ENCODE data around the gene UGGT2. TPM values are rescaled to one million over a fixed set of nuclear protein-coding genes. Genes with fewer than 3 reads are reported as not detected.
"Not testable (repeated sequence)": the region's sequence is repeated elsewhere in the genome, so short reads cannot be mapped to it uniquely, and the experiment has no call there.

The UGGT2 gene
- total RNA-seq, 1 experiment from 2014 or later = 66.1 TPM

DNA sequence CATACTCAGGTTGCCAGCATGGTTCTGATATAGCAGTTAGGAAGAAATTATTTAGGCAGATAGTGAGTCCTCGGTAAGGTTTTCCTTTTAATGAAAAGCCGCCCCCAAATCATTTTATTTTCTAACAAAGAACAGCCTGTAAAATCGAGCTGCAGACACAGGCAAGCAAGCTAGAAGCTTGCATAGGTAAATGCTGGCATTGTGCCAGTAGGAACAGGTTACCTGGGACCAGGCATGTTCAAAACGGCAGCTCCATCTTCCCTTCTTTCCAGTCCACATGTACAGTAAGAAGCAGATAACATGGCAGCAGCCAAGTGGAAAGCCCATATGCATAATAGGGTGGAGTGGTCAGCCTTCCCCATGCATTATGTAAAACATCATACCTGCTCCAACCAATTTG lies 71.1 kb downstream of the UGGT2 start:
- DNase-seq (ENCODE audit: low spot score) = no peak

DNA sequence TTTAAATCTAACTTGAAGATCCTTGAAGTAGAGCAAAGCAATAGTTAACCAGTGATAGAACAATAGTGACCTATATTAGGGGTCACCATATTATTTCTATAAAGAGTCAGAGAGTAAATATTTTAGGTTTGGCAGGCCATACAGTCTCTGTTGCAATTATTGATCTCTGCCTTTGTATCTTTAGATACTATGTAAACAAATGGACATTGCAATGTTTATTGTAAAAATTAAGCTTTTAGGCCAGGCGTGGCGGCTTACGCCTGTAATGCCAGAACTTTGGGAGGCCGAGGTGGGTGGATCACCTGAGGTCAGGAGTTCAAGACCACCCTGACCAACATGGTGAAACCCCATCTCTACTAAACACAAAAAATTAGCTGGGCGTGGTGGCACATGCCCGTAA lies 80.5 kb downstream of the UGGT2 start:
- DNase-seq (ENCODE audit: low spot score) = not testable (repeated sequence)

DNA sequence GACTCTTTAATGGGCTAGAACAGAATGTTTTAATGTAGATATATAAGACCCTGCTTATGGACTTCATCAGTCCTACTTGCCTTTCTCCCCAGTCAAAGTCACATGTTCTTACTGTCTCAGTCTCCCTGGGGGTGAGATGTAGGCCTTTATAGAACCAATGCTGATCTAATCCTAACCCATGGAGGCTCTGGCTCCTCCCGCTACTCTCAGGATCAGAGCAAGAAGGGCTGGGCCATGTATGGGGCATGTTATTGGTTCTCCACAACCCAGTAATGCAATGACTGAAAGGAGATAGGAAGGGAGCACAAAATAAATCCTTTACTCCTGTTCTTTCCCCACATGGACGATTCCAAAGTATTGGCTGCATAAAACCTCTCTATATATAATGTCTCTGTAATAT lies 82.3 kb downstream of the UGGT2 start:
- no peak for DNase-seq (ENCODE audit: low spot score)

DNA sequence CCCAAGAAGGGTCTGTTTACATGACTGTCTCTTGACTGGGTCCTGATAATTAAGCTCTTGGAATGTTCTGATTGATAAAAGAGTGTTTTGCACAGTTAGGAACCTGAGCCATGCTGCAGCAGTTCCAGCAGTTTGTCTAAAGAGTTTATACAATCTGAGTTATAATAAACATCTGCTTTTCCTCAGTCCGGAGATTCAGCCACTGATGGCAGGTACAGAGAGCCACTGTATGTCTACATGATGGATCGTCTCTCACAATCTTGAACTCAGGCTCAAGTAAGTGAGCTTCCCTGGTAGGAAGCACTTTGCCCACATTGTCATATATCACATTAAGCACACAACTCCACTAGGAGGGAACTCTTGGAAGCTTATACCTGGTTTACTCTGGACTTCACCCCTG lies 84.3 kb downstream of the UGGT2 start:
- no peak for DNase-seq (ENCODE audit: low spot score)

DNA sequence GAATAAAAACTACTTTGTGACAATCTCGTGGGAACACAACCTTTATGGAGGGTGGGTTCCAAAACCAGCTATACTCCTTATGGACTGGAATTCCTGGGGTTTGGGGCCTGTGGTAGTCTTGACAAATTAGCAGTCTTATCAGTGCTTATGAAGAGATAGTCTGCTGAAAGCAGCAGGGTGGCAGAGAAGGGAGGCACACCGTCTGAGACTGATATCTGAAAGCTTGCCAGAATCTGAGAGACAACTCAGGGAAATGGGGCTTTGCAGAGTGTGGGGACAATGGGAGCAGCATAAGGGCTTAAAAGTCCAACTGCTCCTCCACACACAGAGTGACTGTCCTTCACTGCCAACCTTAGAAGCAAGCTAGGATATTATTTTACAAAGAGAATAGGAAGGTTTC lies 95.9 kb downstream of the UGGT2 start:
- DNase-seq (ENCODE audit: low spot score) = no peak

DNA sequence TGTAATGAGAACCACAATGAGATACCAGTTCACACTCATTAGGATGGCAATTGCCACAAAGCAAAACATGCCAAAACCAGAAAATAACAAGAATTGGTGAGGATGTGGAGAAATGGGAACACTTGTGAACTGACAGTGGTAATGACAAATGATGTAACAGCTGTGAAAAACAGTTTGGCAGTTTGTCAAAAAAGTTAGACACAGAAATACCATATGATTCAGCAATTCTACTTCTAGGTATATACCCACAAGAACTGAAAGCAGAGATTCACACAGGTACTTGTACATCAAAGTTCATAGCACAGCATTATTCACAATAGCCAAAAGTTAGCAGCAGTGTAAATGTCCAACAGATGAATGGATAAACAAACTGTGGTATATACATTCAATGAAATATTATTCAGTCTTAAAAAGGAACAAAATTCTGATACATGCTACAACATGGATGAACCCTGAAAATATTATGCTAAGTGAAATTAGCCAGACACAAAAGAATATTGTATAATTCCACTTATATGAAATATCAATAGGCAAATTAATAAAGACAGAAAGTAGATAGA lies 96.5 kb downstream of the UGGT2 start:
- no peak for DNase-seq (ENCODE audit: low spot score)

DNA sequence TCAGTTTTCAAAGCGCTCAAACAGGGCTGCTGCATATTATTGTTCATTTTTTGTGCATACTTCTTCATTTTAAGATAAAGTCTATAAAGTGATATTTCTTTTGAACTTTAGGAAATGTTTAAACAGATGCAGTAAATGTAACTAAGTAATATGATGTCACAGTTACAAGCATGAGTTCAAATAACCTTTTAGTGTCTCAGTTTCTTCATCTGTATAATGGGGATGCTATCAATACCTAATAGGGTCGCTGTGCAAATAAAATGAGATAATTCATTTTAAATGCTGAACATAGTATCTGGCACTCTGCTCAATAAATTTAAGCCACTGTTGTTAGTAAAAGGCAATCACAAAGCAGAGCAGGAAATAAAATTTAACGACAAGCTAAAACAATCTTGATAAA lies 97.5 kb downstream of the UGGT2 start:
- DNase-seq (ENCODE audit: low spot score) = no peak

DNA sequence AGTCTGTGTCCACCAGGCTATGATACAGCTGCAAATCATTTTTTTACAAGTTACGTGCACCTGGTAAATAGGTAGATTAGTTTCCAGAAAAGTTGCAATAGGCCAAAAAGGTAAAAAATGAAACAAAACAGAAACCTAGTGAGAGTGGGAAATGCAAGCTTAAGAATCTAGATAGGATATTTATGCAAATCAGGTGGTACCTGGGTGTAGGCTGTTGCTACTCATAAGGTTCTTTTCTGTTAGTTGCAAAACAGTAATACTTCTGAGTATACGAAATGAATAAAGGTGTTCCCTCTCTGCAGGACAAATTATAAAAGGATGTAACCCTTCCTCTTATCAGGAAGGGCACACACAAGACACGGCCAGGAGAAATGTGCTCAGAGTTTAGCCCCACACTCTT lies 97.9 kb downstream of the UGGT2 start:
- DNase-seq (ENCODE audit: low spot score) = no peak

DNA sequence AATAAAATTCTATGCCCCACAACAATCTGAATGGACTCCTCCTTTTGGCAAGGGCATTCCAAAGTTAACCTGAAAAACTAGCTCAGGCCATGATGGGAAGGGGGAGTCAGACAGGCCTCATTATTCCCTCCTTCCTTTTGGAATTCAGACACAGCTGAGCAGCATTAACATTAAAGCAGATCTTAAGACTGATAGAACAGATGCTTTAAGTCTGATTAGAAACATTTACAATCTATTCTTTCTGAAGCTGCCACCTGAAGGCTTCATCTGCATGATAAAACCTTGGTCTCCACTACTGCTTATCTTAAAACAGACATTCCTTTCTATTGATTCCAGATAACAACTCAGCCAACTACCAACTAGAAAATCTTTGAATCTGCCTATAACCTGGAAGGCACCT lies 98.9 kb downstream of the UGGT2 start:
- DNase-seq (ENCODE audit: low spot score) = no peak

DNA sequence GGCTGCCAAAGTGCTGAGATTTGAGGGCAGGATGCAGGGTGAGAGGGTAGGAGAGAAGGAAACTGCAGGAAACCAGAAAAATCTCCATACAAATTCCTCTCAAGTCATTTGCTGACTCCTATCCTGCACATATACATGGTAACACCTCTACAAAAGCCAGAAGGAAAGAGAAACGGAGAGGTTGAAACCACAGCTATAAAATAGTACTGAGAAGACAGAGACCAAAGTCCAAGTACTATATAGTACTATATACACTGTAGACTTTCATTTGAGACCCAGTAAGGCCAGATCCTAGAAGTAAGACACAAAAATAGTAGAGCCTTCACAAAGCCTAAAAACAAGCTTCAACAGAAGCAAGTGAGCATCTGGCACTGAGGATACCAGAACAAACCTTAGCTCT lies 103.1 kb downstream of the UGGT2 start:
- no peak for DNase-seq (ENCODE audit: low spot score)

DNA sequence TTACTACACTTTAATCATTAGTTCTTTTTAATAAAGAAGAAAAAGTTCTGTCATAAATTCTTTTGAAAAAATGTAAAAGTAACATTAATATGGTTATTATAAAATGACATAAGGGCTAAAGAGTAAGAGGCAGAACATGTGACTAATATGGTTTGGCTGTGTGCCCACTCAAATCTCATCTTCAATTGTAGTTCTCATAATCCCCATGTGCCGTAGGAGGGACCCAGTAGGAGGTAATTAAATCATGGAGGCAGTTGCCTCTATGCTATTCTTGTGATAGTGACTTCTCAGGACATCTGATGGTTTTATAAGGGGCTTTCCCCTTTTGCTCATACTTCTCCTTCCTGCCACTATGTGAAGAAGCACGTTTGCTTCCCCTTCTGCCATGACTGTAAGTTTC lies 104.5 kb downstream of the UGGT2 start:
- DNase-seq (ENCODE audit: low spot score) = peak; percentile 4

DNA sequence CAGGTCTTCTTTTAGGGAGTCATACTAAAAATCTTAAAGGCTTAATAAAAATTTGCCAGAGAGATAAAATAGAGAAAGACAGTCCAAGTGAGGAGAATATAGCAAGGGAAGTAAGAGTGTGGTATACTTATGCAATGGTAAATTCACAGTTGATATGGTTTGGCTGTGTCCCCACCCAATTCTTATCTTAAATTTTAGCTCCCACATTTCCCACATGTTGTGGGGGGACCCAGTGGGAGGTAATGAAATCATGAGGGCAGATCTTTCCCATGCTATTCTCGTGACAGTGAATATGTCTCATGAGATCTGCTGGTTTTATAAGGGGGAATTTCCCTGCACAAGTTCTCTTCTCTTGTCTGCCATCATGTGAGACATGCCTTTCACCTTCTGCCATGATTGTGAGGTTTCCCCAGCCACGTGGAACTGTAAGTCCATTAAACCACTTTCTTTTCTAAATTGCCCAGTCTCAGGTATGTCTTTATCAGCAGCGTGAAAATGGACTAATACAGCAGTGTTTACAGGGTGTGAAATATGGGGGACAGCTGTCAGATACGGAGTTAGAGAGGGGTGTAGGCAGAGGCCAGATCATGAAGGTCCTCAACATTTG lies 115.4 kb downstream of the UGGT2 start:
- no peak for DNase-seq (ENCODE audit: low spot score)

DNA sequence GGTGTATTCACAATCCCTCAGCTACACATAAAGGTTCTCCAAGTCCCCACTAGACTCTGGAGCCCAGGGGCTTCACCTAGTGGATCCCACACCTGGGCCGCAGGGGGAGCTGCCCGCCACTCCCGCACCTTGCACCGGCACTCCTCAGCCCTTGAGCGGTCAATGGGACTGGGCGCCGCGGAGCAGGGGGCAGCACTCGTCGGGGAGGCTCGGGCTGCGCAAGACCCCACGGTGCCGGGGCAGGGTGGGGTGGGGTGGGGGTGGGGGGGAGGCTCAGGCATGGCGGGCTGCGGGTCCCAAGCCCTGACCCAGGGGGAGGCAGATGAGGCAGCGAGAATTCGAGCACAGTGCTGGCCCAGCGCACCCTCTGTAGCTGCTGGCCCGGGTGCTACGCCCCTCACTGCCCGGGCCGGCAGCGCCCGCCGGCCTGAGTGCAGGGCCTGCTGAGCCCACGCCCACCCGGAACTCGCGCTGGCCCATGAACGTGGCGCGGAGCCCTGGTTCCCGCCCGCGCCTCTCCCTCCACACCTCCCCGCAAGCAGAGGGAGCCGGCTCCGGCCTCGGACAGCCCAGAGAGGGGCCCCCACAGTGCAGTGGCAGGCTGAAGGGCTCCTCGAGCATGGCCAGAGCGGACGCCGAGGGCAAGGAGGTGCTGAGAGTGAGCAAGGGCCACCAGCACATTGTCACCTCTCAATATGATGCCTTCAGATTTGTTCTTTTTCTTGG lies 121.7 kb downstream of the UGGT2 start:
- no peak for DNase-seq (ENCODE audit: low spot score)

DNA sequence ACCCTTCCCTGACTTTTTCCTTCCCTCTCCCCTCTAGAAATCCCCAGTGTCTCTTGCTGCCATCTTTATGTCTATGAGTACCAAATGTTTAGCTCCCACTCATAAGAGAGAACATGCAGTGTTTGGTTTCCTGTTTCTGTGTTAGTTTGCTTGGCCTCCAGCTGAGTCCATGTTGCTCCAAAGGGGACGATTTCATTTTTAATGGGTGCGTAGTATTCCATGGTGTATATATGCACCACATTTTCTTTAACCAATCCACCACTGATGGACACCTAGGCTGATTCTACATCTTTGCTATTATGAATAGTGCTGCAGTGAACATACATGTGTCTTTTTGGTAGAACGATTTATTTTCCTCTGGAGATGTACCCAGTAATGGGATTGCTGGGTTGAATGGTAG lies 123.8 kb downstream of the UGGT2 start:
- no peak for DNase-seq (ENCODE audit: low spot score)

DNA sequence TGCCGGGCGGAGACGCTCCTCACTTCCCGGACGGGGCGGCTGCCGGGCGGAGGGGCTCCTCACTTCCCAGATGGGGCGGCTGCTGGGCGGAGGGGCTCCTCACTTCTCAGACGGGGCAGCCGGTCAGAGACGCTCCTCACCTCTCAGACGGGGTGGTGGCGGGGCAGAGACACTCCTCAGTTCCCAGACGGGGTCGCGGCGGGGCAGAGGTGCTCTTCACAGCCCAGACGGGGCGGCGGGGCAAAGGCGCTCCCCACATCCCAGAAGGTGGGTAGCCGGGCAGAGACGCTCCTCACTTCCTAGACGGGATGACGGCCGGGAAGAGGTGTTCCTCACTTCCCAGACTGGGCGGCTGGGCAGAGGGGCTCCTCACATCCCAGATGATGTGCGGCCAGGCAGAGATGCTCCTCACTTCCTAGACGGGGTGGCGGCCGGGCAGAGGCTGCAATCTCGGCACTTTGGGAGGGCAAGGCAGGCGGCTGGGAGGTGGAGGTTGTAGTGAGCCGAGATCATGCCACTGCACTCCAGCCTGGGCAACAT lies 124.8 kb downstream of the UGGT2 start:
- not testable (repeated sequence) for DNase-seq (ENCODE audit: low spot score)

DNA sequence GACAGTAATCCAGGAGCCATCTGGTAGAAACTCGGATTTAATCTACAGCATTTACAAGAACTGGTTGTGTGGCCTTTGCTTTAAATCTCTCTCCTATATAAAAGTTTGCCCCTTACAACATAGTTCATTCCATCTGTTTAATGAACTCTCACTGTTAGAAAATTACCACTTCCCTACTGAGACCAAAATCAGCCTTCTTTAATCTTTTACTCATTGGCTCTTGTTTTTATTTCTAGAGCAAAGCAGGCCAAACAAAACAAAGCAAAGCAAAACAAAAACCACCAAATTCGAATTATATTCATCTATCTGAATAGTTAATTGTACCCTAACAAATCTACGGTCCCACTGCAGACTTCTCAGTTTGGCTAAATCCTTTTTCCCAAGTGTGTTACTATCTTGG lies 127.0 kb downstream of the UGGT2 start:
- no peak for DNase-seq (ENCODE audit: low spot score)

DNA sequence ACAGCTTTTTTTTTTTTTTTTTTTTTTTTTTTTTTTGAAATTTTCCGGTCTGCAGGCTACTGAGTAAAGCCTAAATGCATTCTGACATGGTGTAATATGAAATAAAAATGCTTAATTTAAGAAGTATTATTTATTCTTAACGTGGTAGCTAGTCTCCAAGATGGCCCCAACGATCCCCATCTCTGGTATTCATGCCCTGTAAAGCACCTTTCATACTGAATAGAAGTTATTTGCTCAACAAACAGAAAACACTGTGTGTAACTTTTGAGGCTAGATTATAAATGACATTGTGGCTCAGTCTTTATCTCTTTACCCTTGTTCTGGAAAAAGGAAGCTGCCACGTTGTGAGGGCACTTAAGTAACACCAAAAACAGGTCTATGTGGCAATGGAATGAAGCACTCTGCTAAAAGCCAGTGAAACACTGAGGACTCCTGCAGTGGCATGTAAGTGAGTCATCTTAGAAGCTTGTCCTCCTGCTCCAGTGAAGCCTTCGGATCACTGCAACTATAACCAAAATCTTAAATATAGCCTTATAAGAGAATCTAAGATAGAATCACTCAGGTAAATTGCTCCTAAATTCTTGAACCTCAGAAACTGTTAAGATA lies 128.7 kb downstream of the UGGT2 start:
- peak; percentile 65 for DNase-seq (ENCODE audit: low spot score)

DNA sequence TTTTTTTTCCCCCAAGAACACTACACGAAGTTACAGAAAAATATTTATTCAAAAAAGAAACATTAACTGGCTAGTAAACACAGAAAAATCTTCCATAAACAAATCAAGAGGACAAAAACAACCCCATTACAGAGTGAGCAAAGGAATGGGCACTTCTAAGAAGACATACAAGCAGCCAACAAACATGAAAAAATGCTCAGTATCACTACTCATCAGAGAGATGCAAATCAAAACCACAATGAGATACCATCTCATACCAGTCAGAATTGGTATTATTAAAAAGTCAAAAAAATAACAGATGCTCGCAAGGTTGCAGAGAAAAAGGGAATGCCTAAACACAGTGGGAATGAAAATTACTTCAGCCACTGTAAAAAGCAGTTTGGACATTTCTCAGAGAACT lies 131.7 kb downstream of the UGGT2 start:
- DNase-seq (ENCODE audit: low spot score) = no peak

DNA sequence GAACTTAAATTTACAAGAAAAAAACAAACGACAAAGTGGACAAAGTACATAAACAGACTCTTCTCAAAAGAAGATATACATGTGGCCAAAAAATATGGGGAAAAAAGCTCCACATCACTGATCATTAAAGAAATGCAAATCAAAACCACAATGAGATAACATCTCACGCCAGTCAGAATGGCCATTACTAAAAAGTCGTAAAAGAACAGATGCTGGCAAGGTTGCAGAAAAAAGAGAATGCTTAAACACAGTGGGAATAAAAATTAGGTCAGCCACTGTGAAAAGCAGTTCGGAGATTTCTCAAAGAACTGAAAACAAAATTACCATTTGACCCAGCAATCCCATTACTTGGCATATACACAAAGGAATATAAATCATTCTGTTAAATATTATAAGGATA lies 132.7 kb downstream of the UGGT2 start:
- DNase-seq (ENCODE audit: low spot score) = no peak

DNA sequence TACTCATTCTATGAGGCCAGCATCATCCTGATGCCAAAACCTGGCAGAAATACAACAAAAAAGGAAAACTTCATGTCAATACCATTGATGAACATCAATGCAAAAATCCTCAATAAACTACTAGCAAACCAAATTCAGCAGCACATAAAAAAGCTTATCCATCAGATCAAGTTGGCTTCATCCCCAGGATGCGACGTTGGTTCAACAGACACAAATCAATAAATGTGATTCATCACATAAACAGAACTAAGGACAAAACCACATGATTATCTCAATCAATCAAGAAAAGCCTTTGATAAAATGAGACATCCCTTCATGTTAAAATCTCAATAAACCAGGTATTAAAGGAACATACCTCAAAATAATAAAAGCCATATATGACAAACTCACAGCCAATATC lies 134.3 kb downstream of the UGGT2 start:
- DNase-seq (ENCODE audit: low spot score) = no peak

DNA sequence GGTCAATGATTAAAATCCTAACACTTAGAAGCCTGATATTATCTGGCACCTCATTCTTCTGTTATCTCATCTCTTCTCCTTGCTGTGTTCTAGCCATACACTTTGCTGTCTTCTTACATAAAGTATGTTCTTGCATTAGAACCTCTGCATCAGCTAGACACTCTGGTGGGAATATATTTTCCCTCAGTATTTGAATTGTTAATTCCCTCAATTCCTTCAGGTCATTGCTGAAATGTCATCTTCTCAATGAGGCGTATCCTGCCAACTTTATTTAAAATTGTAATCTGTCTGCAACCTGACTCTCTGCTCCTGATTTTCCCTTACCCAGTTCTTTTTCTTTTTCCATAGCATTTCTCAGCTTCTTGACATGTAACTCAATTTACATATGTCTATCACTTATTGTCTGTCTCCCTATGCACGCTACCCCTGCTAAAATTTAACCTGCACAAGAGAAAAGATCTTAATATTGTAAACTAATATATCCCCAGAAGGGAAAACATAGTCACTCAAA lies 138.2 kb downstream of the UGGT2 start:
- no peak for DNase-seq (ENCODE audit: low spot score)

DNA sequence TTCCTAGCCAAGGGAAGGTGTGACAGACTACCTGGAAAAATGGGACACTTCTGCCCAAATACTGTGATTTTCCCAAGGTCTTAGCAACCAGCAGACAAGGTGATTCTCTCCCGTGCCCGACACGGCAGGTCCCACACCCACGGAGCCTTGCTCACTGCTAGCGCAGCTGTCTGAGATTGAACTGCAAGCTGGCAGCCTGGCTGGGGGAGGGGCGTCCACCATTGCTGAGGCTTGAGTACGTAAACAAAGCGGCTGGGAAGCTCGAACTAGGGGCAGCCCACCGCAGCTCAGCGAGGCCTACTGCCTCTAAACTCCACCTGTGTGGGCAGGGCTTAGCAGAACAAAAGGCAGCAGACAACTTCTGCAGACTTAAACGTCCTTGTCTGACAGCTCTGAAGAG lies 146.2 kb downstream of the UGGT2 start:
- no peak for DNase-seq (ENCODE audit: low spot score)

DNA sequence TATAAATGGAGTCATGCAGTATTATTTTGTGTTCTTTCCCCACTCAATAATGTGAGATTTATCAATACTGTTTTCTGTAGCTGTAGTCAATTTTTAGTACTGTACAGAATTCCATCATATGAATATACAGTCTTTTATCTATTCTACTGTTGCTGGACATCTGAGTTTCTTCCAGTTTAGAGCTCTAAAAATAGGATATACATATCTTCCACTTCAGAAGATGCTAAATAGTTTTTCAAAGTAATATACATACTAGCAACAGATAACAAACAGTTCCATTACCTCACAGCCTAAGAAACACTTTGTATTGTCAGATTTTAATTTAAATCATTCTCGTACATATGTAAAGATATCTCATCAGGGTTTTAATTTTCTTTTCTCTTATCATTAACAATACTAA lies 149.6 kb downstream of the UGGT2 start:
- DNase-seq (ENCODE audit: low spot score) = no peak

Data from A172 (cell line).